SK-N-SH treated with all-trans-retinoic acid at 6 μM for 48 hours (cell line): ENCODE data around the gene RNF25.

Source experiments
- ATAC-seq: fragments of 200-7000 bp; cut with Tn5 transposase; 3 replicates; pipeline ENCODE4 v1.9.1; 2020; ENCODE audit warnings: mild to moderate bottlenecking, moderate library complexity
- ARNTL ChIP-seq: fragments of 450-650 bp; formaldehyde crosslinking; IDR thresholded peaks from 2 replicates; pipeline ENCODE4 v1.5.0; 2020; ENCODE audit warnings: low read depth, mild to moderate bottlenecking, moderate library complexity, borderline replicate concordance
- BACH2 ChIP-seq: fragments of 250-450 bp; sonication (Bioruptor Pico); IDR thresholded peaks from 2 replicates; pipeline ENCODE4 v1.9.0; 2021; ENCODE audit warnings: mild to moderate bottlenecking, borderline replicate concordance
- CSDC2 ChIP-seq: fragments of 250-450 bp; sonication (Bioruptor Pico); IDR thresholded peaks from 2 replicates; pipeline ENCODE4 v1.5.0; 2020; ENCODE audit warnings: mild to moderate bottlenecking, moderate library complexity
- ESRRG ChIP-seq: fragments of 250-450 bp; sonication (Bioruptor Pico); IDR thresholded peaks from 2 replicates; pipeline ENCODE4 v1.6.1; 2021; ENCODE audit warnings: mild to moderate bottlenecking
- ISL1 ChIP-seq: fragments of 250-450 bp; sonication (Bioruptor Pico); IDR thresholded peaks from 2 replicates; pipeline ENCODE4 v2.1.2; 2022; ENCODE audit warnings: mild to moderate bottlenecking, moderate library complexity
- OSR1 ChIP-seq: fragments of 250-450 bp; sonication (Bioruptor Pico); IDR thresholded peaks from 2 replicates; pipeline ENCODE4 v1.8.0; 2022; ENCODE audit warnings: moderate library complexity, mild to moderate bottlenecking, inconsistent platforms
- RARB ChIP-seq: fragments of 250-450 bp; sonication (Bioruptor Pico); IDR thresholded peaks from 2 replicates; pipeline ENCODE4 v1.8.0; 2021; ENCODE audit warnings: mild to moderate bottlenecking, moderate library complexity
- SNAI2 ChIP-seq: fragments of 250-450 bp; sonication (Bioruptor Pico); IDR thresholded peaks from 2 replicates; pipeline ENCODE4 v1.5.0; 2020; ENCODE audit warnings: mild to moderate bottlenecking, moderate library complexity
- TCF4 ChIP-seq: fragments of 250-450 bp; sonication (Bioruptor Pico); IDR thresholded peaks from 2 replicates; pipeline ENCODE4 v1.8.0; 2021; ENCODE audit warnings: mild to moderate bottlenecking, moderate library complexity, borderline replicate concordance
- TOX ChIP-seq: fragments of 250-450 bp; sonication (Bioruptor Pico); IDR thresholded peaks from 2 replicates; pipeline ENCODE4 v1.8.0; 2021; ENCODE audit warnings: mild to moderate bottlenecking, moderate library complexity, borderline replicate concordance
- ZFP30 ChIP-seq: fragments of 450-650 bp; formaldehyde crosslinking; IDR thresholded peaks from 2 replicates; pipeline ENCODE4 v1.5.0; 2022; ENCODE audit warnings: mild to moderate bottlenecking, moderate library complexity
- ZNF565 ChIP-seq: fragments of 450-650 bp; formaldehyde crosslinking; conservative IDR thresholded peaks from 2 replicates; pipeline ENCODE4 v1.5.0; 2020; ENCODE audit warnings: low read depth, mild to moderate bottlenecking, moderate library complexity
- ZNF8 ChIP-seq: fragments of 450-650 bp; formaldehyde crosslinking; IDR thresholded peaks from 2 replicates; pipeline ENCODE4 v1.5.0; 2020; ENCODE audit warnings: mild to moderate bottlenecking, moderate library complexity
- TF ChIP-seq, protein P1 (sequence below): fragments of 250-450 bp; sonication (Bioruptor Pico); IDR thresholded peaks from 2 replicates; pipeline ENCODE4 v1.5.1; 2021; ENCODE audit warnings: mild to moderate bottlenecking, moderate library complexity
- TF ChIP-seq, protein P2 (sequence below): fragments of 250-450 bp; sonication (Bioruptor Pico); IDR thresholded peaks from 2 replicates; pipeline ENCODE4 v1.5.1; 2020; ENCODE audit warnings: low read depth, mild to moderate bottlenecking, moderate library complexity
- TF ChIP-seq, protein P3 (sequence below): fragments of 250-450 bp; sonication (Bioruptor Pico); IDR thresholded peaks from 2 replicates; pipeline ENCODE4 v1.8.0; 2021; ENCODE audit warnings: low read depth, mild to moderate bottlenecking, moderate library complexity, borderline replicate concordance
- TF ChIP-seq, protein P4 (sequence below): fragments of 250-450 bp; sonication (Bioruptor Pico); IDR thresholded peaks from 2 replicates; pipeline ENCODE4 v1.5.0; 2020; ENCODE audit warnings: mild to moderate bottlenecking, moderate library complexity
- TF ChIP-seq, protein P5 (sequence below): fragments of 250-450 bp; sonication (Bioruptor Pico); IDR thresholded peaks from 2 replicates; pipeline ENCODE4 v1.8.0; 2020; ENCODE audit warnings: mild to moderate bottlenecking, moderate library complexity, borderline replicate concordance

The RNF25 gene, protein sequence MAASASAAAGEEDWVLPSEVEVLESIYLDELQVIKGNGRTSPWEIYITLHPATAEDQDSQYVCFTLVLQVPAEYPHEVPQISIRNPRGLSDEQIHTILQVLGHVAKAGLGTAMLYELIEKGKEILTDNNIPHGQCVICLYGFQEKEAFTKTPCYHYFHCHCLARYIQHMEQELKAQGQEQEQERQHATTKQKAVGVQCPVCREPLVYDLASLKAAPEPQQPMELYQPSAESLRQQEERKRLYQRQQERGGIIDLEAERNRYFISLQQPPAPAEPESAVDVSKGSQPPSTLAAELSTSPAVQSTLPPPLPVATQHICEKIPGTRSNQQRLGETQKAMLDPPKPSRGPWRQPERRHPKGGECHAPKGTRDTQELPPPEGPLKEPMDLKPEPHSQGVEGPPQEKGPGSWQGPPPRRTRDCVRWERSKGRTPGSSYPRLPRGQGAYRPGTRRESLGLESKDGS

DNA sequence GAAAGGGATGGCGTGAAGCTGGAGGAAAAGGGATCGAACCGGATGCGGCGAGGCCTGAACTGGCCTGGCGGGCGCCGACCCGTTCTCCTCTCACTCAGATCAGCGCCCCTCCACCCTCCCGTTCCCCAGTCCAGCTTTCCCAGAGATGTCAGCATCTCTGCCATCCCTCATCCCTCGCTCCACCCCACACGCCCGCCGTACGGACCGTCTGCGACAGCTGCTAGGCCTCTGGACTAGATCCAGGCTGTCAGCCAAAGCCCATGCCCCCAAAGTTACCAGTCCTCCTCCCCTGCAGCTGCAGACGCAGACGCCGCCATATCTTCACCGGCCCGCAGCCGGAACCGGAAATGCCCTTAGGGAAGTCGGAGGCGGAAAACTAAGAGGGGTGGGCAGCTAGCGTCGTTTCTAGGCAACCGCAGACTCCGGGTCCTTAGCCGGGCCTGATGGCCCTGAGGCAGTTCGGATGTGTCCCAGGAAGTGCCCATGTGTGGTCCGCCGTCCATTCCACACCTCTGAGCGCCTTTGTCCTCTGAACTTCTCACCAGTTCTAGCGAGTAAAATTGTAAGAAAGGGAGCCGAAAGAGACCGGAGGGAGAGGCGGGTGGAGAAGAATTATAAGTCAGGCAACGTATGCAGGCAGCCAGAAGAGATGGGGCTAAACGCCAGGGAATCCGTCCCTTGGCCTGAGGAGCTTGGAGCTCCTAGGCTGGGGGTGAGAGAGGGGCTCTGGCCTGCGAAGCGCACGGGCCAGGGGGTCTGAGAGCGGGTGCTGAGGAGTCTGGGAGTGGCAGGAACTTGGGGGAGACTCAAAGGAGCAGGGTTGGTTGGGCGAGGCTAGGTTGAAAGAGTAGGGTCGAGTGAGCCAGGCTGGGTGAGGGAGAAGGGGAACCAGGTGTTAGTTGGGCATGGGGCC lies at the start of gene RNF25, which contains the start of gene STK36:
Gene RNF25, minus strand, starts transcription at position 349 of the 913 bp plus-strand sequence. Its CDS starts 32 bp downstream, at position 317.
Gene STK36, plus strand, starts transcription at position 433 of the 913 bp plus-strand sequence. CDS start 744 bp downstream, outside the sequence.
- TF ChIP-seq ZFP30 (CRISPR knock-in tag) (0 out of 2 replicates have a peak, but pooled peaks have one; percentile 0), TCF4 (CRISPR knock-in tag) (no peak)
- TF ChIP-seq, protein P1, sequence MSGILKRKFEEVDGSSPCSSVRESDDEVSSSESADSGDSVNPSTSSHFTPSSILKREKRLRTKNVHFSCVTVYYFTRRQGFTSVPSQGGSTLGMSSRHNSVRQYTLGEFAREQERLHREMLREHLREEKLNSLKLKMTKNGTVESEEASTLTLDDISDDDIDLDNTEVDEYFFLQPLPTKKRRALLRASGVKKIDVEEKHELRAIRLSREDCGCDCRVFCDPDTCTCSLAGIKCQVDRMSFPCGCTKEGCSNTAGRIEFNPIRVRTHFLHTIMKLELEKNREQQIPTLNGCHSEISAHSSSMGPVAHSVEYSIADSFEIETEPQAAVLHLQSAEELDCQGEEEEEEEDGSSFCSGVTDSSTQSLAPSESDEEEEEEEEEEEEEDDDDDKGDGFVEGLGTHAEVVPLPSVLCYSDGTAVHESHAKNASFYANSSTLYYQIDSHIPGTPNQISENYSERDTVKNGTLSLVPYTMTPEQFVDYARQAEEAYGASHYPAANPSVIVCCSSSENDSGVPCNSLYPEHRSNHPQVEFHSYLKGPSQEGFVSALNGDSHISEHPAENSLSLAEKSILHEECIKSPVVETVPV (CRISPR knock-in tag), result no peak
- TF ChIP-seq, all 23 proteins: peak for 1
- peak; percentile 98 for ATAC-seq

DNA sequence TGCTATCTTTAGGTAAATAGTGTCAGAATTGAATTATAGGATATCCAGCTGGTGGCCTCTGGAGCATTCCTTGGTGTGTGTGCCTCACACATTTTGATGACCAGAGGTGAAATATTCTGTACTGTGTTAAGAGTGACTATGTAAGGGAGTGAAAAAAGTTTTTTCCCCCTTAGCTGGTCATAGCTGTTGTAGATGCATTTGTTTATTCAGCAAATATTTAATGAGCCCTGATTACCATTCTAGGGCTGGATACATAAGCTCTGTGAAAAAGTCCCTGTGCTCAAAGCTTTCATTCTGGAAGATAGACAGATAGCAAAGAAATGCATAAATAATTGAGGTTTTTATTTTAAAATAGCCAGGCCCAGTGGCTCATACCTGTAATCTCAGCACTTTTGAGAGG lies 49.7 kb upstream of the RNF25 start:
- no peak for TF ChIP-seq ISL1
- no peak for TF ChIP-seq BACH2 (CRISPR knock-in tag)
- TF ChIP-seq OSR1 (CRISPR knock-in tag), result no peak
- no peak for TF ChIP-seq ZNF8 (CRISPR knock-in tag)
- TF ChIP-seq SNAI2 (CRISPR knock-in tag), result no peak
- TF ChIP-seq ZFP30 (CRISPR knock-in tag), result no peak
- TF ChIP-seq, all 23 proteins: peak for 0
- no peak for ATAC-seq

DNA sequence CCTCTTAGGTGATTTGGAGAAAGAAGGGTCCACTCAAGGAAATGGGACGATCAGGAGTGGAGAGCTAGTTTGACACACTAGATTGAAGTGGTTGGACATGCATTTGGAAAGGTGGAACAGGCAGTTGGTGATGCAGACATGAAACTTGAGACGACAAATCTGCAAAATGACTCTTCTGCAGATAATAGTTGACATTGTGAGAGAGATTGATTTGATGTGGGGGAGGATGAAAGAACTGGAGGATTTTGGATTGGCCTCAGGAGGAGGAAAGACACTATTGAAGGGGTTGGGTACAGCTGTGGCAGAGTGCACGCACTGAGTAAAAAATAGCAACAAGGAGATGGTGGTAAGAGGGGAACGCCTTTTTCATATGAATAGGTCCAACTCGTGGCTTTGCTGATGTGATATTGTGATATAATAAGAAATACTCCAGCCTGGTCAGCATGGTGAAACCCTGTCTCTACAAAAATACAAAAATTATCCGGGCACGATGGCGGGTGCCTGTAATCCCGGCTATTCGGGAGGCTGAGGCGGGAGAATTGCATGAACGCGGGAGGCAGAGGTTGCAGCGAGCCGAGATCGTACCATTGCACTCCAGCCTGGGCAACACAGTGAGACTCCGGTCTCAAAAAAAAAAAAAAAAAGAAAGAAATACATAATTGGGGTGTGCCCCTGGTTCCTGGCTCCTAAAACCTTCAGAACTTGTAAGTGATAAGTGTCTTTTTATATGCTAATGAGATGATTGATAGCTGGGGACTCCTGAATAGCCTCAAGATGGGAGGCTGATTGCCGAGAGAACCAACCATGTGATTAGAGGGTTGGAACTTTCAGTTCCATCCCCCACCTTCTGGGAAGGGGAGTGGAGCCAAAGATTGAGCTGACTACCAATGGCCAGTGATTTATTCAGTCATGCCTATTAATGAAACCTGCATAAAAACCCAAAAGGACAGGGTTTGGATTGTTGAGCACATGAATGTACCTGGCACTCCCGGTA lies 48.5 kb upstream of the RNF25 start:
- TF ChIP-seq CSDC2, result no peak
- TF ChIP-seq, protein P2, sequence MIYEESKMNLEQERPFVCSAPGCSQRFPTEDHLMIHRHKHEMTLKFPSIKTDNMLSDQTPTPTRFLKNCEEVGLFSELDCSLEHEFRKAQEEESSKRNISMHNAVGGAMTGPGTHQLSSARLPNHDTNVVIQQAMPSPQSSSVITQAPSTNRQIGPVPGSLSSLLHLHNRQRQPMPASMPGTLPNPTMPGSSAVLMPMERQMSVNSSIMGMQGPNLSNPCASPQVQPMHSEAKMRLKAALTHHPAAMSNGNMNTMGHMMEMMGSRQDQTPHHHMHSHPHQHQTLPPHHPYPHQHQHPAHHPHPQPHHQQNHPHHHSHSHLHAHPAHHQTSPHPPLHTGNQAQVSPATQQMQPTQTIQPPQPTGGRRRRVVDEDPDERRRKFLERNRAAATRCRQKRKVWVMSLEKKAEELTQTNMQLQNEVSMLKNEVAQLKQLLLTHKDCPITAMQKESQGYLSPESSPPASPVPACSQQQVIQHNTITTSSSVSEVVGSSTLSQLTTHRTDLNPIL (CRISPR knock-in tag), result no peak
- TF ChIP-seq RARB, result no peak
- TF ChIP-seq ZNF8 (CRISPR knock-in tag), result no peak
- TF ChIP-seq ISL1, result no peak
- no peak for TF ChIP-seq TOX (CRISPR knock-in tag)
- no peak for TF ChIP-seq ZNF565
- no peak for ATAC-seq

DNA sequence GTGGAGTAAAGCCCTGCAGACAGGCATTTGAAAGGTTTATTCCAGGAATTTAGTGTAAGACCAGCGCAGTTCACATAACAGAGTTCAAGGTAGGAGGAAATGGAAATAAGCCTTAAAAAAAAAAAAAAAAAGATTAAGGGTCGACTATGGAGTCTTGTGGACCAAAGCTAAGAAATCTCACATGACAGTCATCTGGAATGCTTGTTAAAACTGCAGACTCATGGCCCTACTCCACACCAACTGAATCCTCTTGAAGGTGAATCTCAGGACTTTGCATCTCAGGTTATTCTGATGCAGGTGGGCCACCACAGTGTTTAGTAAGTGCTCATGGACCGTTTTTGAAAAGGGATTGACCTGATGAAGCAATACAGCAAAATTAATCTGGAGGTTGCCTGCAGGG lies 47.7 kb upstream of the RNF25 start:
- no peak for ATAC-seq
- TF ChIP-seq ZFP30 (CRISPR knock-in tag), result no peak
- no peak for TF ChIP-seq ESRRG (CRISPR knock-in tag)
- TF ChIP-seq, protein P3, sequence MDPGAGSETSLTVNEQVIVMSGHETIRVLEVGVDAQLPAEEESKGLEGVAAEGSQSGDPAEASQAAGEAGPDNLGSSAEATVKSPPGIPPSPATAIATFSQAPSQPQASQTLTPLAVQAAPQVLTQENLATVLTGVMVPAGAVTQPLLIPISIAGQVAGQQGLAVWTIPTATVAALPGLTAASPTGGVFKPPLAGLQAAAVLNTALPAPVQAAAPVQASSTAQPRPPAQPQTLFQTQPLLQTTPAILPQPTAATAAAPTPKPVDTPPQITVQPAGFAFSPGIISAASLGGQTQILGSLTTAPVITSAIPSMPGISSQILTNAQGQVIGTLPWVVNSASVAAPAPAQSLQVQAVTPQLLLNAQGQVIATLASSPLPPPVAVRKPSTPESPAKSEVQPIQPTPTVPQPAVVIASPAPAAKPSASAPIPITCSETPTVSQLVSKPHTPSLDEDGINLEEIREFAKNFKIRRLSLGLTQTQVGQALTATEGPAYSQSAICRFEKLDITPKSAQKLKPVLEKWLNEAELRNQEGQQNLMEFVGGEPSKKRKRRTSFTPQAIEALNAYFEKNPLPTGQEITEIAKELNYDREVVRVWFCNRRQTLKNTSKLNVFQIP (CRISPR knock-in tag), result no peak
- TF ChIP-seq, protein P1 (CRISPR knock-in tag), result no peak
- TF ChIP-seq ZNF8 (CRISPR knock-in tag), result no peak
- TF ChIP-seq, protein P2 (CRISPR knock-in tag), result no peak
- no peak for TF ChIP-seq ARNTL
- no peak for TF ChIP-seq TOX (CRISPR knock-in tag)
- TF ChIP-seq, protein P4, sequence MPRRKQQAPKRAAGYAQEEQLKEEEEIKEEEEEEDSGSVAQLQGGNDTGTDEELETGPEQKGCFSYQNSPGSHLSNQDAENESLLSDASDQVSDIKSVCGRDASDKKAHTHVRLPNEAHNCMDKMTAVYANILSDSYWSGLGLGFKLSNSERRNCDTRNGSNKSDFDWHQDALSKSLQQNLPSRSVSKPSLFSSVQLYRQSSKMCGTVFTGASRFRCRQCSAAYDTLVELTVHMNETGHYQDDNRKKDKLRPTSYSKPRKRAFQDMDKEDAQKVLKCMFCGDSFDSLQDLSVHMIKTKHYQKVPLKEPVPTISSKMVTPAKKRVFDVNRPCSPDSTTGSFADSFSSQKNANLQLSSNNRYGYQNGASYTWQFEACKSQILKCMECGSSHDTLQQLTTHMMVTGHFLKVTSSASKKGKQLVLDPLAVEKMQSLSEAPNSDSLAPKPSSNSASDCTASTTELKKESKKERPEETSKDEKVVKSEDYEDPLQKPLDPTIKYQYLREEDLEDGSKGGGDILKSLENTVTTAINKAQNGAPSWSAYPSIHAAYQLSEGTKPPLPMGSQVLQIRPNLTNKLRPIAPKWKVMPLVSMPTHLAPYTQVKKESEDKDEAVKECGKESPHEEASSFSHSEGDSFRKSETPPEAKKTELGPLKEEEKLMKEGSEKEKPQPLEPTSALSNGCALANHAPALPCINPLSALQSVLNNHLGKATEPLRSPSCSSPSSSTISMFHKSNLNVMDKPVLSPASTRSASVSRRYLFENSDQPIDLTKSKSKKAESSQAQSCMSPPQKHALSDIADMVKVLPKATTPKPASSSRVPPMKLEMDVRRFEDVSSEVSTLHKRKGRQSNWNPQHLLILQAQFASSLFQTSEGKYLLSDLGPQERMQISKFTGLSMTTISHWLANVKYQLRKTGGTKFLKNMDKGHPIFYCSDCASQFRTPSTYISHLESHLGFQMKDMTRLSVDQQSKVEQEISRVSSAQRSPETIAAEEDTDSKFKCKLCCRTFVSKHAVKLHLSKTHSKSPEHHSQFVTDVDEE, result no peak
- TF ChIP-seq, protein P5, sequence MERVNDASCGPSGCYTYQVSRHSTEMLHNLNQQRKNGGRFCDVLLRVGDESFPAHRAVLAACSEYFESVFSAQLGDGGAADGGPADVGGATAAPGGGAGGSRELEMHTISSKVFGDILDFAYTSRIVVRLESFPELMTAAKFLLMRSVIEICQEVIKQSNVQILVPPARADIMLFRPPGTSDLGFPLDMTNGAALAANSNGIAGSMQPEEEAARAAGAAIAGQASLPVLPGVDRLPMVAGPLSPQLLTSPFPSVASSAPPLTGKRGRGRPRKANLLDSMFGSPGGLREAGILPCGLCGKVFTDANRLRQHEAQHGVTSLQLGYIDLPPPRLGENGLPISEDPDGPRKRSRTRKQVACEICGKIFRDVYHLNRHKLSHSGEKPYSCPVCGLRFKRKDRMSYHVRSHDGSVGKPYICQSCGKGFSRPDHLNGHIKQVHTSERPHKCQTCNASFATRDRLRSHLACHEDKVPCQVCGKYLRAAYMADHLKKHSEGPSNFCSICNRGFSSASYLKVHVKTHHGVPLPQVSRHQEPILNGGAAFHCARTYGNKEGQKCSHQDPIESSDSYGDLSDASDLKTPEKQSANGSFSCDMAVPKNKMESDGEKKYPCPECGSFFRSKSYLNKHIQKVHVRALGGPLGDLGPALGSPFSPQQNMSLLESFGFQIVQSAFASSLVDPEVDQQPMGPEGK, result no peak
